Liver (tissue), 9 donors: ENCODE data around the gene CD247. TPM values are rescaled to one million over a fixed set of nuclear protein-coding genes. Genes with fewer than 3 reads are reported as not detected.

ENCODE experiments used
- DNase-seq: peaks from one replicate; pipeline ENCODE4 v3.0.0-alpha.2; 2017; ENCODE audit warnings: low spot score
- H3K27ac ChIP-seq, 2 donors: one replicate each; pipeline ENCODE4 v1.7.0; 2013; ENCODE audit warnings: inconsistent platforms in 2 of 2, low read length in 2 of 2, control low read depth in 1 of 2, low read depth in 1 of 2, mild to moderate bottlenecking in 1 of 2
- H3K27me3 ChIP-seq, 4 donors: one replicate each; pipeline versions ENCODE4 v1.6.1 to v1.7.0; 2013; ENCODE audit warnings: low read length in 3 of 4, inconsistent platforms in 1 of 4, mild to moderate bottlenecking in 1 of 4, moderate library complexity in 1 of 4; ENCODE audit not compliant: control insufficient read depth in 4 of 4, insufficient read depth in 4 of 4
- H3K36me3 ChIP-seq, 4 donors: one replicate each; pipeline versions ENCODE4 v1.6.1 to v1.7.0; 2013; ENCODE audit warnings: low read length in 3 of 4, mild to moderate bottlenecking in 3 of 4, low read depth in 1 of 4, moderate library complexity in 1 of 4; ENCODE audit not compliant: control insufficient read depth in 4 of 4, insufficient read depth in 3 of 4
- H3K4me1 ChIP-seq, 4 donors: one replicate each; pipeline versions ENCODE4 v1.6.1 to v1.7.0; 2013; ENCODE audit warnings: low read length in 3 of 4, mild to moderate bottlenecking in 3 of 4, moderate library complexity in 1 of 4; ENCODE audit not compliant: control insufficient read depth in 4 of 4, insufficient read depth in 4 of 4
- H3K4me3 ChIP-seq, 3 donors: one replicate each; pipeline versions ENCODE4 v1.6.1 to v1.7.0; 2013; ENCODE audit warnings: low read length in 3 of 3, control low read depth in 1 of 3, low read depth in 1 of 3, mild to moderate bottlenecking in 1 of 3
- H3K9ac ChIP-seq, 2 donors: one replicate each; pipeline ENCODE4 v1.7.0; 2013; ENCODE audit warnings: low read length in 2 of 2, mild to moderate bottlenecking in 2 of 2, moderate library complexity in 2 of 2, control low read depth in 1 of 2, low read depth in 1 of 2
- H3K9me3 ChIP-seq, 4 donors: one replicate each; pipeline versions ENCODE4 v1.6.1 to v1.7.0; 2013; ENCODE audit warnings: low read length in 3 of 4; ENCODE audit not compliant: control insufficient read depth in 4 of 4
- CTCF ChIP-seq: fragments of 150-350 bp; IDR thresholded peaks from 2 replicates; pipeline ENCODE4 v1.5.1; 2017; ENCODE audit warnings: improper control_type of control experiment, low read depth, low read length; ENCODE audit not compliant: missing input control
- FOXA2 ChIP-seq: IDR thresholded peaks from 2 replicates; pipeline ENCODE4 v1.6.1; 2016; ENCODE audit warnings: antibody characterized with exemption
- GABPA ChIP-seq, 2 donors: IDR thresholded peaks in 1 of 2; conservative IDR thresholded peaks in 1 of 2; 2 replicates each; pipeline ENCODE4 v1.6.1; 2016; ENCODE audit warnings: antibody characterized with exemption in 2 of 2, mild to moderate bottlenecking in 1 of 2, moderate library complexity in 1 of 2
- HNF4A ChIP-seq, 2 donors: conservative IDR thresholded peaks; 2 replicates each; pipeline ENCODE4 v1.6.1; 2016; ENCODE audit warnings: antibody characterized with exemption in 2 of 2, mild to moderate bottlenecking in 2 of 2
- JUND ChIP-seq, 2 donors: IDR thresholded peaks; 2 replicates each; pipeline ENCODE4 v1.6.1; 2016; ENCODE audit warnings: antibody characterized with exemption in 2 of 2
- MAX ChIP-seq: IDR thresholded peaks from 2 replicates; pipeline ENCODE4 v1.6.1; 2016; ENCODE audit warnings: antibody characterized with exemption
- NR2F2 ChIP-seq: IDR thresholded peaks from 2 replicates; pipeline ENCODE4 v1.6.1; 2016; ENCODE audit warnings: antibody characterized with exemption
- RAD21 ChIP-seq, 2 donors: IDR thresholded peaks; 2 replicates each; pipeline ENCODE4 v1.6.1; 2016; ENCODE audit warnings: antibody characterized with exemption in 2 of 2, mild to moderate bottlenecking in 2 of 2
- REST ChIP-seq: IDR thresholded peaks from 2 replicates; pipeline ENCODE4 v1.6.1; 2016; ENCODE audit warnings: antibody characterized with exemption, mild to moderate bottlenecking
- RXRA ChIP-seq, 2 donors: IDR thresholded peaks; 2 replicates each; pipeline ENCODE4 v1.6.1; 2017 to 2018; ENCODE audit warnings: antibody characterized with exemption in 2 of 2, mild to moderate bottlenecking in 1 of 2
- TAF1 ChIP-seq: conservative IDR thresholded peaks from 2 replicates; pipeline ENCODE4 v1.6.1; 2016; ENCODE audit warnings: antibody characterized with exemption, mild to moderate bottlenecking
- YY1 ChIP-seq: IDR thresholded peaks from 2 replicates; pipeline ENCODE4 v1.6.1; 2016; ENCODE audit warnings: antibody characterized with exemption, mild to moderate bottlenecking
- WGBS: extraction: QIAGEN DNeasy Blood & Tissue Kit; methylation state at CpG from one replicate; pipeline ENCODE4 v1.1.7; 2013; 5-methylcytosine and 5-hydroxymethylcytosine counted together
- polyA plus RNA-seq, 2 donors: library from polyadenylated mRNA; stranded (reverse) in 1 of 2; unstranded in 1 of 2; fragments of 200-250 nt in 1 of 2; fragments of >200 nt in 1 of 2; fragmentation: Nextera tagmentation in 1 of 2; extraction: Ambion mirVana in 1 of 2; gene quantifications; one replicate each; pipeline versions ENCODE4 v1.2.1 to v1.2.3, GENCODE V29; 2013 to 2015
- total RNA-seq, 2 donors: library from RNA; depleted of rRNA; stranded (reverse); fragments of >200 nt; gene quantifications; one replicate each; pipeline ENCODE4 v1.2.3, GENCODE V29; 2014
- TF ChIP-seq, protein P1 (sequence below): IDR thresholded peaks from 2 replicates; pipeline ENCODE4 v1.6.1; 2016; ENCODE audit warnings: antibody characterized with exemption
- donor health status: healthy.
- donor health status: healthy.
- donor health status: healthy.
- donor health status: healthy.
- donor health status: healthy.

The CD247 gene
- total and polyA plus RNA-seq, 4 donors: 0.61 to 2.2 (median 1.6) TPM

DNA sequence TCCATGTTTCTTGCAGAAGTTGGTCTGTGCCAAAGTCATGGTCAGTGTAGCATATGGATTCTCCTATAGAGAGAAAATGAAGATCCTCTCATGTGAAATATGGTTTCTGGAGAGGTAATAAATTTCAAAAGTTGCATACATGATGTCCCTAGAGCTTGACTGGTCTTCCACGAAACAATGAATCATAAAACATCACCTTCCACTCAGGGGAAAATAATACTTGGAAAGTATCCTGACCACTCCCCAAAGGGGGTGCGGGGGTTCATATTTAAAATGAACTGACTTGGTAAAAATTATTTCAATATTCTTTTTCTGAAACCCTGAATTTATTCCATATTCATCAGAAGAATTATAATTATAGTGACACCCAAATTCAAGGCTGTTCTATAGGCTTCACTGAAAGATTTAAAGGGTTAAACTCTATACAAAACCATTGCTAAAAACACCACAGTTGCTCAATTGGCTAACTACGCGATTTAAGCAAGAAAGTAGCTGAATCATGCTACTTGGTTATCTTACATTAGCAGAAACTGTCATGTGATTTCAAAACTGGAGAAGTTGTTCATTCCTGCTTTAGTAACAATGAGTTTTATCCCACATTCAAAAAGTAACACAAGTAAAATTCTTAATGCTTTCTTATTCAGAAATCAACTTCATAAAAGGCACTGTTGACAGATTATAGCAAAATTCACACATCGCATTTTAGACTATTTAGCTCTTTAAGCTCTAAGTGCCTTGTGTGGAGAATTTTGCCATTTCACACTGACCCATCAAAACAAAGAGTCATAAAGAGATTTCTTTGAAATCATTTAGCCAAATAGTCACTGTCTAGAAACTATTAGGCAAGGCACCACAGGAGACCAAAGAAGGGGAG is 30.0 kb upstream of the CD247 start:
- Histone ChIP-seq H3K4me1 (peaks cover 10 to 28% (median 16%) of the 10 kb centered on the region in 4 donors), H3K27ac (peak overlapping the region; percentile 60 to 67), H3K9ac (no peak overlapping the region), H3K36me3 (peaks cover 1 to 12% (median 4%) of the 10 kb centered on the region in 4 donors), H3K9me3 (no peaks in the 10 kb centered on the region), H3K27me3 (no peaks in the 10 kb centered on the region), H3K4me3 (no peak overlapping the region)
- DNase-seq: no peak
- peak; percentile 35 for TF ChIP-seq YY1
- peak in 1 of 2 donors; percentile 51 for TF ChIP-seq RXRA (IDR thresholded peaks at IDR 0.05)
- TF ChIP-seq HNF4A (conservative IDR thresholded peaks at IDR 0.05): peak in 1 of 2 donors; percentile 15
- no peak for TF ChIP-seq NR2F2
- TF ChIP-seq MAX: peak; percentile 36
- TF ChIP-seq, protein P1, sequence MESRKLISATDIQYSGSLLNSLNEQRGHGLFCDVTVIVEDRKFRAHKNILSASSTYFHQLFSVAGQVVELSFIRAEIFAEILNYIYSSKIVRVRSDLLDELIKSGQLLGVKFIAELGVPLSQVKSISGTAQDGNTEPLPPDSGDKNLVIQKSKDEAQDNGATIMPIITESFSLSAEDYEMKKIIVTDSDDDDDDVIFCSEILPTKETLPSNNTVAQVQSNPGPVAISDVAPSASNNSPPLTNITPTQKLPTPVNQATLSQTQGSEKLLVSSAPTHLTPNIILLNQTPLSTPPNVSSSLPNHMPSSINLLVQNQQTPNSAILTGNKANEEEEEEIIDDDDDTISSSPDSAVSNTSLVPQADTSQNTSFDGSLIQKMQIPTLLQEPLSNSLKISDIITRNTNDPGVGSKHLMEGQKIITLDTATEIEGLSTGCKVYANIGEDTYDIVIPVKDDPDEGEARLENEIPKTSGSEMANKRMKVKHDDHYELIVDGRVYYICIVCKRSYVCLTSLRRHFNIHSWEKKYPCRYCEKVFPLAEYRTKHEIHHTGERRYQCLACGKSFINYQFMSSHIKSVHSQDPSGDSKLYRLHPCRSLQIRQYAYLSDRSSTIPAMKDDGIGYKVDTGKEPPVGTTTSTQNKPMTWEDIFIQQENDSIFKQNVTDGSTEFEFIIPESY: peak; percentile 32
- TF ChIP-seq TAF1: no peak
- peak in 1 of 2 donors; percentile 26 for TF ChIP-seq JUND (IDR thresholded peaks at IDR 0.05)
- 64% methylated on average over 5 of the region's 5 CpGs for WGBS

DNA sequence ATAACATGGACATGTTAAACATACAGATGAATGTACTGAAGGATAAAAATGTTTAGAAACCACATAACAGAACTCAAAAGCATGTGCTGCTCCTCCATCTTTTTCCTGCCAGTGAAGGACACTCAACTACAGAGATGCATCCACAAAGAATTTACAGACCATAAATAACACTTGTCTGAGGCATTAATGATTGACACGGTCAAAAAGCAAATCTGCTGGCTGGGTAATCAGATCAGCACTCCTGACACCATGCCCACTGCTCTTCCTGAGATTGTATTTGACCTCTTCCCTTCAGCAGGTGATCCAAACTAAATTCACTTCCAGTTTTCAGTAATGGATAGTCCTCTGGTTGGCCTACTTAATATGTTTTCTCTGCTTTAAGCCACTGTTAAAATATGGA is 28.6 kb upstream of the CD247 start:
- H3K36me3 ChIP-seq: peaks cover 1 to 12% (median 4%) of the 10 kb centered on the region in 4 donors
- no peak for DNase-seq
- WGBS: 41% methylated on average over 1 of the region's 1 CpG
- no peak overlapping the region for H3K27ac ChIP-seq
- H3K9ac ChIP-seq: no peak overlapping the region
- H3K4me3 ChIP-seq: no peak overlapping the region
- TF ChIP-seq FOXA2: no peak
- no peak for TF ChIP-seq RAD21 (IDR thresholded peaks at IDR 0.05)
- TF ChIP-seq CTCF: no peak
- H3K27me3 ChIP-seq: no peaks in the 10 kb centered on the region
- H3K9me3 ChIP-seq: no peaks in the 10 kb centered on the region
- peaks cover 7 to 33% (median 18%) of the 10 kb centered on the region in 4 donors for H3K4me1 ChIP-seq

DNA sequence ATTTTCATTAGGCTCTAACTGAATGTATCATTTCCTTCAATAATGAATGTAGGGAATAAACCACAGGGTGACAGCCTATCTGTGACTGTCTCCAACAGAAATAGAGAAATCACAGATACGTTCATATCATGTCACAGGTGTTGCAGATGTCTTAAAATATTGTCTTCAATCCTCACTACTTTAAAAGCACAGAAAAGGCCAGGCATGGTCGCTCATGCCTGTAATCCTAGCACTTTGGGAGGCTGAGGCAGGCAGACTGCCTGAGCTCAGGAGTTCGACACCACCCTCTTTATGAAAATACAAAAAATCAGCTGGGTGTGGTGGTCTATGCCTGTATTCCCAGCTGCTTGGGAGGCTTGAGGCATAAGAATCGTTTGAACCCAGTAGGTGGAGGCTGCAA is 27.0 kb upstream of the CD247 start:
- peaks cover 1 to 12% (median 4%) of the 10 kb centered on the region in 4 donors for H3K36me3 ChIP-seq
- WGBS: 79% methylated on average over 4 of the region's 4 CpGs

More for the DNA sequence above, 27.0 kb upstream of the CD247 start:
- Histone ChIP-seq H3K27me3 (no peaks in the 10 kb centered on the region), H3K9ac (no peak overlapping the region), H3K27ac (no peak overlapping the region), H3K9me3 (no peaks in the 10 kb centered on the region), H3K4me1 (peaks cover 9 to 43% (median 29%) of the 10 kb centered on the region in 4 donors), H3K4me3 (no peak overlapping the region)
- DNase-seq: no peak
- no peak for TF ChIP-seq CTCF
- no peak for TF ChIP-seq REST
- no peak for TF ChIP-seq JUND (IDR thresholded peaks at IDR 0.05)
- no peak for TF ChIP-seq GABPA (IDR thresholded peaks at IDR 0.05 in 1 of 2, conservative IDR thresholded peaks at IDR 0.05 in 1 of 2)
